Stomach (tissue), 4 donors: ENCODE results near the gene TRMT6.

Source experiments
- CTCF ChIP-seq, 7 experiments: fragments of 450-650 bp in 4 of 7; fragments of 200-600 bp in 3 of 7; sonication (generic) in 3 of 7; IDR thresholded peaks; one replicate each; pipeline ENCODE4 v1.5.1; 2016 to 2019; ENCODE audit warnings: antibody characterized with exemption in 7 of 7, control low read depth in 2 of 7, mild to moderate bottlenecking in 1 of 7
- EP300 ChIP-seq: sonication (generic); formaldehyde crosslinking; IDR thresholded peaks from one replicate; pipeline ENCODE4 v1.6.1; 2017; ENCODE audit warnings: antibody characterized with exemption
- POLR2A ChIP-seq, 4 donors: fragments of 450-650 bp; IDR thresholded peaks; one replicate each; pipeline ENCODE4 v1.6.1; 2016; ENCODE audit warnings: antibody characterized with exemption in 4 of 4, control low read depth in 2 of 4, mild to moderate bottlenecking in 1 of 4, moderate library complexity in 1 of 4

GRCh38 chr20:5980720-5981538 is 30.6 kb upstream of the TRMT6 start:
- TF ChIP-seq CTCF (IDR thresholded peaks at IDR 0.05) (no peak), POLR2A (IDR thresholded peaks at IDR 0.05) (no peak), EP300 (no peak)
